GM18867 (cell line): Measurements from ENCODE around the gene OSBPL6.
"Not testable (repeated sequence)": the region's sequence is repeated elsewhere in the genome, so short reads cannot be mapped to it uniquely, and the experiment has no call there.

Experiments used
- ATAC-seq: cut with Tn5 transposase; IDR thresholded peaks from one replicate; pipeline ENCODE4 v1.9.1; 2021; ENCODE audit warnings: mild to moderate bottlenecking, moderate library complexity; ENCODE audit not compliant: unreplicated experiment

The OSBPL6 gene

DNA sequence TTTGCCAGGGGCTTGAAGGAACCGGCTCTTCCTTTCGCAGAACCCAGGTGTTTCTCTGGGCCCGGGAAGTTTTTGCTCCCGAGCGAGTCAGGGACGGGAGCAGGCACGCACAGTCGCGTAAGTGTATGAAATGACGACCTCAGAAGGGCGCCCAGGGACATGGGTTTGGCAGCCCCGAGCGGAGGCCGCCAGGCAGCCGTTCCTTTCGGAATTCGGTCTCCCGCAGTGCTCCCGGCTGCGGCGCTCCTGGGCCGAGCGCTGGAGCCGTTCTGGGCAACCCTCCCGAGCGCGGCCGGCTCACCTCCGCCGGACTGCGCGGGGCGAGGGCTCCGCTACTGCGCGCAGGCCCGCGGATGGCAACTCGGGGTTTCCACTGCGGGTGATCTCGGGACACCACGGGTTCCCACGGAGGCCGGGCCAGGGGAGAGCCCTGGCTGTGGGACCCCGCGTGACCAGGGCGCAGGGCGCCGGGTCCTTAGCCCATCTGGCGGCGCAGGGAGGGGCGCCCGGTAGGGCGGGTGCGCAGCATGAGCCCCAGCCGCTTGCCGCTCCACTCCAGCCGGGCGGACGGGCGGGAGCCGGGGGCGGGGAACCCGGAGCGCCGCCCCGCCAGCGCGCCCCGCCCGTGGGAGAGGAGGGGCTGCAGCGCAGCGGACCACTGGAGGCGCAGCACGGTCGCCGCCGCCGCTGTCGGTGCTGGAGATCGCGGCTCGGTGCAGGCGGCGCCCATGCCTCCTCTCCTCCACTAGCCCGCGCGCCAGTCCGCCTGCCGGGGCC is at the start of gene OSBPL6:
OSBPL6 (plus strand) TSS at position 690 of the 777 bp plus-strand sequence. CDS start 111,673 bp downstream, outside the sequence.
- ATAC-seq: peak; percentile 92

DNA sequence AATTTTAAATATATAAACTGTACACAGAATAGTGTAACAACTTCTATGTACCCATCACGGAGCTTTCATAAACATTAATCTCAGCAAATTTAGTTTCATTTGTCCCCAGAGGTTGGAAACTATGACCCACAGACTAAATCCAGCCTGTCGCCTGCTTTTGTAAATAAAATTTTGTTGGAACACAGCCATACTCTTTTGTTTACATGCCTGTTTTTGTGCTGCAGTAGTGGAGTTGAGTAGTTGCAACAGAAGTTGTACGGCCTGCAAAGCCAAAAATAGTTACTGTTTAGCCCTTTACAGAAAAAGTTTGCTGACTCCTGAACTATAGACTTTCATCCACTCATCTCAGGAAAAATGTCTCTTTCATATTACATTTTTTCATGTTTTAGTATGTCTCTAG is 42.3 kb upstream of the OSBPL6 start:
- ATAC-seq: no peak

DNA sequence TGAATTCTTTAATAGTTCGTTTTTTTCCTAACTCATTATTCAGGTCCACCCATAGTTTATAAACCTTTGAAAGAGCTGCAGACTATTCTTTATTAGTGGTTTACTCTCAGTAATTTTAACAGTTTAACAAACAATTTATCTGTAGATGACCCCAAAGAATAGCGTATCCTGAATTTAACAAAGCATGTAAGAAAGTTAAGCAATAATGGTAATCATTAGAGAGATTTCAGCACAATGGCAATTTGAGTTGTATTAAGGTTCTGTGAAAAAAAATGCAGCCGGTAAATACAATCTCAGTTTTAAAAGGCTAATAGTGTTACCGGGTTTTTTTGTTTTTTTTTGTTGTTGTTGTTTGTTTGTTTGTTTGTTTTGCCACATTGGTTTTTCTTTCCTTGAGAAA is 41.8 kb upstream of the OSBPL6 start:
- ATAC-seq: no peak

DNA sequence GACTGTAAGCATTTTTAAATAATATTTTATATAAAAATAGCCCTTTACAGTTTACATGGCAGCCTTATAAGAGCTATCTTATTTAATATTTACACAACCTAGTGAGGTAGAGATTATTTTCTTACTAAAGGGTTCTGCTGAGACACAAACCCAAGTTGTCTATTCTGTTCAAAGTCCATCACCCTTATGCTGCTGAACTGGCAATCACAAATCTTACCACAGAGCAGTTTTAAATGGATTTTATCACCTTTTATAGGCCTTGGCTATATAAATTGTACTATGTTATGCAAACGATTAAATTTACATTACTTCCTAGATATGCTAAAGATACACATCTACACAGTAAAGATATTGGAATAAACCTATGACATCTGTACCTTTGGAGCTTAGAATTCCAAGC is 41.3 kb upstream of the OSBPL6 start:
- no peak for ATAC-seq

GRCh38 chr2:178153878-178154277 is 40.4 kb upstream of the OSBPL6 start:
- not testable (repeated sequence) for ATAC-seq

GRCh38 chr2:178155524-178155923 is 38.8 kb upstream of the OSBPL6 start:
- no peak for ATAC-seq

DNA sequence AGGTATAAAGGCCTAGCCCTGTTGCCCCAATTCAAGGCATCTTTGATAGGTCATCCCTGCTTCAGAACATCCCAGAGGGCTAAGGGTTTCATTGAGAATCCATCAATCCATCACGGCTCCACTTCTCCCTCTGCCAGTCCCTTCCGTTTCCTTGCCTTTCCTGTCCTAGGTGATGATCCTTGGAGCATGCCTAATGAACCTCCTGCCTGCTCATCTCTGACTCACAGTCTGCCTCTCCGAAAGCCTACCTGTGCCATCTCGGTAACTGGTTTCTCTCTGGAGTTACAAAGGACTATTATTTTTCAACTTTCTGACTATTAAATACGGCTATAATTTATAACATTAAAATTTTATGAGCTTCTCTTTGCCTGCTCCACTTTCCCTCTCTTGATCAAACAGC is 36.7 kb upstream of the OSBPL6 start:
- ATAC-seq: no peak

- ATAC-seq: no peak
Measured at GRCh38 chr2:178159966-178160365, 34.3 kb upstream of the OSBPL6 start.

DNA sequence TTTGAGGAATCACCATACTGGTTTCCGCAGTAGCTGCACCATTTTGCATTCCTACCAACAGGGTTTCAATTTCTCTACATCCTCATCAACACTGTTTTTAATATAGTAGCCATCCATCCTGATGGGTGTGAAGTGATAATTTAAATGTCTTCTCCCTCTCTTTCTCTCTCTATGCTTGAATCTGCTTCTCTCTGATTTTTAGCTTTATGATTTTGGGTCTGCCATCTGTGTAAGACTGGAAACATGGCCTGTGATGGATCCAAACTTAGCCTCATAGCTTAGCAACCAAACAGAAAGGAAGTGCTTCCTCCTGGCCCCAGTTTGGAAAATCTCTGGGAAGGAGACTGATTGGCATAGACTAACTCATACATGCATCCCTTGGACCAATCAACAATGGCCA is 33.7 kb upstream of the OSBPL6 start:
- ATAC-seq: no peak

- no peak for ATAC-seq
Measured at GRCh38 chr2:178163395-178163794, 30.9 kb upstream of the OSBPL6 start.

GRCh38 chr2:178163911-178164310 is 30.4 kb upstream of the OSBPL6 start:
- ATAC-seq: no peak

- no peak for ATAC-seq
Measured at GRCh38 chr2:178173657-178174056, 20.7 kb upstream of the OSBPL6 start.

- no peak for ATAC-seq
Measured at GRCh38 chr2:178177066-178177679, 17.1 kb upstream of the OSBPL6 start.

- ATAC-seq: not testable (repeated sequence)
Measured at GRCh38 chr2:178180648-178181047, 13.7 kb upstream of the OSBPL6 start.

DNA sequence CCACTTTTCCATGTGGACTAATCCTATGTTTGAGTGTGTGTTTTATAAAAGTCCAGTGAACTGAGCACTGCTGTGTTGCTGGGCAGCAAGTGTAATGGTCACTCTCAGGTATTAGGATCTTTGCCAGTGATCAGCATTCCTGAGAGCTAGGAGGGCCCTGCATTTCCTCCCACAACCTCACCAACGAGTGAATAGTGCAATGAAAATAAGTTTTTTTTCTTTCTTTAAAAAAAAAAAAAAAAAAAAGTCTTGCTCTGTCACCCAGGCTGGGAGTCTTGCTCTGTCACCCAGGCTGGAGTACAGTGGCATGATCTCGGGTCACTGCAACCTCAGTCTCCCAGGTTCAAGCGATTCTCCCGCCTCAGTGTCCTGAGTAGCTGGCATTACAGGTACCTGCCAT is 6.5 kb upstream of the OSBPL6 start:
- ATAC-seq: no peak

GRCh38 chr2:178188466-178188865 is 5.8 kb upstream of the OSBPL6 start:
- no peak for ATAC-seq

DNA sequence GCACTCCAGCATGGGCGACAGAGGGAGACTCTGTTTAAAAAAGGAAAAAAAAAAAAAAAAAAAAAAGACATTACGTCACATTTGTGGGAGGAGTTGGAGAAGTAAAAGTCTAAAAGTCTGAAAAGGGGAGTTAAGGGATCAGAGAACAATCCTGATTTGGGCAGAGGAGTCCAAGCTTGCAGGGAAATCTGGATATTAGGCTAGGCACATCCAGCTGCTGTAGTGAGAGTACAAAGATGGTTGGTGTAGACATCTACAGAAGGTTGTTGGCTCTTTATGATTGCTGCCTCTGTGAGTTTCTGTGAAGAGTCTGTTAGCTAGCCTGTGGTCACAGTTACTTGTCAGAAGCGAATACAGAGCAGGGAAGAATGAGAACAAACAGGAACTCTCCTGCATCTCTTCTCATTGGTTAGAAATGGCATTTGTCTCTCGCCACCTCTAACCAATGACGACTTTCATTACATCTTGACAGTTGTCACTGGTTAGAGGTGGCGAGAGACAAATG is 3.3 kb upstream of the OSBPL6 start:
- ATAC-seq: peak; percentile 29

GRCh38 chr2:178191511-178191910 is 2.8 kb upstream of the OSBPL6 start:
- ATAC-seq: no peak

- ATAC-seq: no peak
Measured at GRCh38 chr2:178193496-178193822, 853 bp upstream of the OSBPL6 start.

GRCh38 chr2:178194600-178195389 is 483 bp downstream of the OSBPL6 start:
- peak; percentile 15 for ATAC-seq

DNA sequence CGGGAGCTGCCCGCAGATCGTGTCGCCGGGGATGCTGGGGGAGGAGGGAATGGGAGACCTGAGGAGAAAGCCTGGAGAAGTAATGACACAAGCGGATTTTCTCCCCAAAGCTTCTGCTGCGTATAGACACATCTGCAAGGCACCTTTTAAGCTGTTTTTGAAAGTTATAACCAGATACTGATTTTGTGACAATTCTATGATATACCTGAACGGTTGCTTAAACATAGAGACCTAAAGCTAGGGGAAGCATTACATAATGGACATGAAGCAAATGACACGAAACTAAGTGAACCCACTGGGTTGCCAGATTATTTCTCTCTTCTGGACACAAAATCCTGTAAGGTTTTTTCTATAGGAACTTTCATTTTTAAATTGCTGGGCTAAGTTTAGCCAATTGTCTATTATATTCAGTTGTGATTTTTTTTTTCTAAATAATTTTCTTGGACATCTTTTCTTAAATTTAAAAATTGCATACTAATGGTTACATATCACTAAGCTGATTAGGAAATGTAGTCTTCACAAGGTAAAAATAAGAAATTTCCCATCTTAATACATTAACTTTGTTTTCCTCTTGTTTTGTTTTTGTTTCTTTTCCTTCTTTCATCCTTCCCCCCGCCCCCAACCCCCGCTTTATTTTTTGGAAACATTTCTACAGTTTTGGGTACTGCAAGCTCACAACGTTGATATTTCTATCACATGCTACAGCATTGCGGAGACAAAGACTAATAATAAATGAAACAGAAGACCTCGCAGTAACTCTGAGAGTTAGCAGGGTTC is 1.3 kb downstream of the OSBPL6 start:
- no peak for ATAC-seq
